ENCODE results near the gene KIF6. TPM values are rescaled to one million over a fixed set of nuclear protein-coding genes. Genes with fewer than 3 reads are reported as not detected.

KIF6 gene
- total RNA-seq, 4 donors from 2014 or later, result 0.19 to 0.38 TPM; not detected in 2

- ATAC-seq (ENCODE audit: low FRiP score), result no peak
- TF ChIP-seq, protein P1, sequence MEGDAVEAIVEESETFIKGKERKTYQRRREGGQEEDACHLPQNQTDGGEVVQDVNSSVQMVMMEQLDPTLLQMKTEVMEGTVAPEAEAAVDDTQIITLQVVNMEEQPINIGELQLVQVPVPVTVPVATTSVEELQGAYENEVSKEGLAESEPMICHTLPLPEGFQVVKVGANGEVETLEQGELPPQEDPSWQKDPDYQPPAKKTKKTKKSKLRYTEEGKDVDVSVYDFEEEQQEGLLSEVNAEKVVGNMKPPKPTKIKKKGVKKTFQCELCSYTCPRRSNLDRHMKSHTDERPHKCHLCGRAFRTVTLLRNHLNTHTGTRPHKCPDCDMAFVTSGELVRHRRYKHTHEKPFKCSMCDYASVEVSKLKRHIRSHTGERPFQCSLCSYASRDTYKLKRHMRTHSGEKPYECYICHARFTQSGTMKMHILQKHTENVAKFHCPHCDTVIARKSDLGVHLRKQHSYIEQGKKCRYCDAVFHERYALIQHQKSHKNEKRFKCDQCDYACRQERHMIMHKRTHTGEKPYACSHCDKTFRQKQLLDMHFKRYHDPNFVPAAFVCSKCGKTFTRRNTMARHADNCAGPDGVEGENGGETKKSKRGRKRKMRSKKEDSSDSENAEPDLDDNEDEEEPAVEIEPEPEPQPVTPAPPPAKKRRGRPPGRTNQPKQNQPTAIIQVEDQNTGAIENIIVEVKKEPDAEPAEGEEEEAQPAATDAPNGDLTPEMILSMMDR (IDR thresholded peaks at IDR 0.05), result no peak
Observed at GRCh38 chr6:39466631-39467030, 258.6 kb downstream of the KIF6 start.

GRCh38 chr6:39465539-39465938 is 259.7 kb downstream of the KIF6 start:
- TF ChIP-seq, protein P1 (IDR thresholded peaks at IDR 0.05), result no peak
- ATAC-seq (ENCODE audit: low FRiP score) (no peak), DNase-seq (ENCODE audit: low spot score) (no peak)

More at GRCh38 chr6:39466631-39467030, 258.6 kb downstream of the KIF6 start:
- DNase-seq (ENCODE audit: low spot score), result no peak

DNA sequence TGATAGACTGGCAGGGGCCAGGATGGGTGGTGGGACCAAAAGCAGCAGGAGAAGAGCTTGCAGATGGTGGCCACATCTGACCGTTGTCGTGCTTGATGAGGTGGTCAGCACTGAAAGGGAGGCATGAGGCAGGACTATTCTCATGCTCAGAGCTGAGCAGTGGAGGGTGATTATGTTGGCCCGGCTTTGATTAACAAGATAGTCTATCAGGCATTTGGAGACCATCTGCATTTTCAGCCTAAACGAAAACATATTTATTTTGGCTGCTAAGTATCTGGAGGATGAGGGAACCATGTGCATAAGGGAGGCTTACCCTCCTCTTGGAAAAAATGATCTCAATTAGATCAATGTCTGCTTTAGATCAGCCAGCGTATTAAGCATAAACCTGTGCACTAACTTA is 261.1 kb downstream of the KIF6 start:
- TF ChIP-seq, protein P1 (IDR thresholded peaks at IDR 0.05), result no peak
- ATAC-seq (ENCODE audit: low FRiP score), result no peak
- DNase-seq (ENCODE audit: low spot score), result no peak

DNA sequence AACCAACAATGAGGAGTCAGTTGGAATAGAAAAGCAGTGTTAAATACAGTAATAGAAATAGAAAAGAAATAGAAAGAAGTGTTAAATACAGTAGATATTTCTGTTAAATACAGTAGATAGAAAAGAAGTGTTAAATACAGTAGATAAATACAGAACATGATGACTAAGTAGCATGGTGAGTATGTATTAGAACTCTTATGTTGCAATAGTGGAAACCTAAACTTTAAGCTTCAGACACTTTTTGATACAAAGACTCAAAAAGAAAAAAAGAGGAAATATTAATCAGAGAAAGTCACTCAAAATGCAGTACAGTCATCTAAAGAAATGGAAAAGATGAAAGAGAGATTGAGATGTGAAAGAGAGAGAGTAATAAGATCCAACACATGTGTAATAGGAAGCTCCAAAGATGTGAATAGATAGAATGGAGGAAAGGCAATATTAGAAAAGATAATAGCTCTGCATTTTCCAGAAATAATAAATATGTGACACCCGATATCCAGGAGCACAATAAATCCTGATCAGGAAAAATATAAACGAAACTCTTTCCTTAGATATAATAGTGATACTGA is 271.2 kb downstream of the KIF6 start:
- TF ChIP-seq, protein P1 (IDR thresholded peaks at IDR 0.05), result no peak

GRCh38 chr6:39453241-39453640 is 272.0 kb downstream of the KIF6 start:
- no peak for ATAC-seq (ENCODE audit: low FRiP score)
- TF ChIP-seq, protein P1 (IDR thresholded peaks at IDR 0.05), result no peak
- no peak for DNase-seq (ENCODE audit: low spot score)

More for the DNA sequence above, 271.2 kb downstream of the KIF6 start:
- DNase-seq (ENCODE audit: low spot score) (no peak), ATAC-seq (ENCODE audit: low FRiP score) (no peak)

GRCh38 chr6:39452306-39453145 is 272.7 kb downstream of the KIF6 start:
- TF ChIP-seq, protein P1 (IDR thresholded peaks at IDR 0.05), result no peak
- no peak for DNase-seq (ENCODE audit: low spot score)
- no peak for ATAC-seq (ENCODE audit: low FRiP score)

Measured in omental fat pad (tissue), 4 donors.